OCI-LY3 (cell line): ENCODE results near the gene RRAS2.

Experiments used
- H2AFZ ChIP-seq: fragments of 200-600, 300-600 bp; shearing (Covaris generic); 2 replicates; pipeline ENCODE4 v1.6.0; 2014; ENCODE audit warnings: antibody characterized with exemption, low read depth, low read length
- H3K27ac ChIP-seq: fragments of 200-600, 300-600 bp; sonication (generic); 2 replicates; pipeline ENCODE4 v1.5.1; 2014; ENCODE audit warnings: mild to moderate bottlenecking, low read length, moderate library complexity, mixed read lengths
- H3K27me3 ChIP-seq: fragments of 200-600, 300-600 bp; sonication (generic); 2 replicates; pipeline ENCODE4 v1.6.1; 2014; ENCODE audit warnings: low read depth, low read length, mixed read lengths
- H3K36me3 ChIP-seq: fragments of 200-600, 300-600 bp; sonication (generic); replicated peaks from 2 replicates; pipeline ENCODE3; 2014; ENCODE audit warnings: low read depth, low read length, mixed read lengths
- H3K4me1 ChIP-seq: fragments of 300-600, 200-600 bp; sonication (generic); 2 replicates; pipeline ENCODE4 v1.6.1; 2014; ENCODE audit warnings: low read length, mixed read lengths
- H3K4me2 ChIP-seq: fragments of 200-600, 300-600 bp; sonication (generic); 2 replicates; pipeline ENCODE4 v1.6.1; 2014; ENCODE audit warnings: low read length, mixed read lengths
- H3K4me3 ChIP-seq: fragments of 300-600, 200-600 bp; sonication (generic); 2 replicates; pipeline ENCODE4 v1.5.1; 2014; ENCODE audit warnings: antibody characterized with exemption, mild to moderate bottlenecking, low read length, moderate library complexity
- H3K79me2 ChIP-seq: fragments of 300-600, 200-600 bp; shearing (Covaris generic); 2 replicates; pipeline ENCODE4 v1.6.1; 2014; ENCODE audit warnings: mild to moderate bottlenecking, low read length, mixed read lengths
- H3K9ac ChIP-seq: fragments of 300-600, 200-600 bp; shearing (Covaris generic); 2 replicates; pipeline ENCODE4 v1.6.0; 2014; ENCODE audit warnings: mild to moderate bottlenecking, low read length, moderate library complexity
- H3K9me3 ChIP-seq: fragments of 200-600, 300-600 bp; shearing (Covaris generic); 2 replicates; pipeline ENCODE4 v1.6.1; 2014; ENCODE audit warnings: low read length, mixed read lengths; ENCODE audit not compliant: insufficient read depth
- H4K20me1 ChIP-seq: fragments of 200-600, 300-600 bp; sonication (generic); 2 replicates; pipeline ENCODE4 v1.6.1; 2016; ENCODE audit warnings: low read length, mixed read lengths; ENCODE audit not compliant: insufficient read depth
- EZH2phosphoT487 ChIP-seq: fragments of 200-600 bp; shearing (Covaris generic); IDR thresholded peaks from 2 replicates; pipeline ENCODE4 v1.6.1; 2018; ENCODE audit warnings: antibody characterized with exemption, mixed run types, low read depth
- TF ChIP-seq, protein P1 (sequence below): fragments of 200-600, 300-600 bp; sonication (generic); IDR thresholded peaks from 2 replicates; pipeline ENCODE4 v1.5.1; 2014; ENCODE audit warnings: antibody characterized with exemption, low read length, low read depth

The RRAS2 gene

DNA sequence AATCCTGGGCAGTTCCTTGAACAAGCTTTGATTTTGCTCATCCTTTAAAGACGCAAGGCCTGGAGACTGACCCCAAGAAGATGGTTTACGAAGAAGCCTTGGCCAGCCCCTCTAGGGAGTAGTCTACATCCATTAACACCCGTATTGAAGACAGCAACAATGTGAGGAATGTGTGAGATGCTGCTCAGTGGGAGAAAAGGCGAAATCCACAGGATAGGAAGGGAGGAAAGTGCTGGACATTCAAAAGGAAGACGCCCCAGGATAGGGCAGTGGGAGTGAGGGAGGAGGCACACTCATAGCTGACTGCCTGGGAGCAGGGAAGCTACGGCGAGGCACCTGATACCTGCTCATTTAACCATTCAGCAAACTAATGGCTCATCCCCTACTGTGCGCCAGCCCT is 114.1 kb downstream of the RRAS2 start:
- Histone ChIP-seq H3K4me2 (no peak overlapping the region), H3K4me3 (no peak overlapping the region), H3K9ac (no peak overlapping the region), H3K4me1 (peaks cover 4% of the 10 kb centered on the region), H4K20me1 (no peaks in the 10 kb centered on the region), H2AFZ (no peak overlapping the region), H3K36me3 (no peaks in the 10 kb centered on the region), H3K79me2 (no peaks in the 10 kb centered on the region), H3K27me3 (peaks cover 16% of the 10 kb centered on the region), H3K9me3 (no peaks in the 10 kb centered on the region), H3K27ac (no peak overlapping the region)
- TF ChIP-seq EZH2phosphoT487: no peak
- TF ChIP-seq, protein P1, sequence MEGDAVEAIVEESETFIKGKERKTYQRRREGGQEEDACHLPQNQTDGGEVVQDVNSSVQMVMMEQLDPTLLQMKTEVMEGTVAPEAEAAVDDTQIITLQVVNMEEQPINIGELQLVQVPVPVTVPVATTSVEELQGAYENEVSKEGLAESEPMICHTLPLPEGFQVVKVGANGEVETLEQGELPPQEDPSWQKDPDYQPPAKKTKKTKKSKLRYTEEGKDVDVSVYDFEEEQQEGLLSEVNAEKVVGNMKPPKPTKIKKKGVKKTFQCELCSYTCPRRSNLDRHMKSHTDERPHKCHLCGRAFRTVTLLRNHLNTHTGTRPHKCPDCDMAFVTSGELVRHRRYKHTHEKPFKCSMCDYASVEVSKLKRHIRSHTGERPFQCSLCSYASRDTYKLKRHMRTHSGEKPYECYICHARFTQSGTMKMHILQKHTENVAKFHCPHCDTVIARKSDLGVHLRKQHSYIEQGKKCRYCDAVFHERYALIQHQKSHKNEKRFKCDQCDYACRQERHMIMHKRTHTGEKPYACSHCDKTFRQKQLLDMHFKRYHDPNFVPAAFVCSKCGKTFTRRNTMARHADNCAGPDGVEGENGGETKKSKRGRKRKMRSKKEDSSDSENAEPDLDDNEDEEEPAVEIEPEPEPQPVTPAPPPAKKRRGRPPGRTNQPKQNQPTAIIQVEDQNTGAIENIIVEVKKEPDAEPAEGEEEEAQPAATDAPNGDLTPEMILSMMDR: no peak

DNA sequence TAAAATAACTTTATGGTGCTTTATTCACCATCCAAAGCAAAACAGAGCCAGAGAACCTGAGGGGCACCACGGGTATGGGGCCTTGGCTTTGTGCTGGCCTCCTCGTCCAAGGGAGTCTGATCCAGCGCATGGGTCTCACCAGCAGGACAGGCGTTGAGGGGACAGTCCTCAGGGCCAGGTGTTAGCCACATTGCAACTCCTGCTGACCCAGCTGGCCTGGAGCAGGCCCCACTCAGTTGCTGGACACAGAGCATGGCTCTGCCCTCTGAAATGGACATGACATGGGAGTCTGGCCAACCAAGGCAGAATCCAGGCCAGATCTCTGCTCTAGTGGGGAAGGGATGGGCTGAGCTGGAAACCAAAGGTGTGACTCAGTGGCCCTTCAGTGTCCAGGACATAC is 116.2 kb downstream of the RRAS2 start:
- Histone ChIP-seq H3K79me2 (no peaks in the 10 kb centered on the region), H3K27me3 (peaks cover 5% of the 10 kb centered on the region; the same call in 1 of the 2 replicates), H3K4me3 (no peak overlapping the region), H3K36me3 (no peaks in the 10 kb centered on the region), H3K9me3 (no peaks in the 10 kb centered on the region), H3K9ac (no peak overlapping the region), H3K27ac (no peak overlapping the region), H4K20me1 (no peaks in the 10 kb centered on the region), H3K4me2 (no peak overlapping the region), H3K4me1 (peaks cover 9% of the 10 kb centered on the region), H2AFZ (no peak overlapping the region)
- no peak for TF ChIP-seq EZH2phosphoT487
- TF ChIP-seq, protein P1: no peak

DNA sequence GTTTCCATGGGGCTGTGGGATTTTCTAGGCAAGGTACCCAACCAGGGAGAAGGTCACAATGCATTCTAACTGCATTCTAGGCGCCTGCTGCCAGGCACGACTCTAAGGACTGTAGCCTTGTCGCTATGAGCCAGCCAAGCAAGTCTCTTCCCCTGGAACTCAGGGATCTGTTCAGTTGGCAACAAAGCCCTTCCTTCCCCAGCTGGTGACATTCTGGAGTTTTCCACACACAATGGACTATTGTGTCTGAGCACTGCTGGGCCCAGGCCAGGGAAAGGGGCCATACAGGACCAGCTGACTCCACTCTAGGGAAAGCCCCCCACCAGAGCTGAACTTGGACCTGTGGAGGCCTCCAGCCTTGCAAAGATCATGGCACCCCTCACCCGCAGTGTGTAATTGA is 116.8 kb downstream of the RRAS2 start:
- Histone ChIP-seq H4K20me1 (no peaks in the 10 kb centered on the region), H3K27ac (no peak overlapping the region), H2AFZ (no peak overlapping the region), H3K4me3 (no peak overlapping the region), H3K9me3 (no peaks in the 10 kb centered on the region), H3K27me3 (no peaks in the 10 kb centered on the region), H3K4me1 (peaks cover 15% of the 10 kb centered on the region), H3K9ac (no peak overlapping the region), H3K79me2 (no peaks in the 10 kb centered on the region), H3K36me3 (no peaks in the 10 kb centered on the region), H3K4me2 (no peak overlapping the region)
- TF ChIP-seq, protein P1: no peak
- TF ChIP-seq EZH2phosphoT487: no peak

DNA sequence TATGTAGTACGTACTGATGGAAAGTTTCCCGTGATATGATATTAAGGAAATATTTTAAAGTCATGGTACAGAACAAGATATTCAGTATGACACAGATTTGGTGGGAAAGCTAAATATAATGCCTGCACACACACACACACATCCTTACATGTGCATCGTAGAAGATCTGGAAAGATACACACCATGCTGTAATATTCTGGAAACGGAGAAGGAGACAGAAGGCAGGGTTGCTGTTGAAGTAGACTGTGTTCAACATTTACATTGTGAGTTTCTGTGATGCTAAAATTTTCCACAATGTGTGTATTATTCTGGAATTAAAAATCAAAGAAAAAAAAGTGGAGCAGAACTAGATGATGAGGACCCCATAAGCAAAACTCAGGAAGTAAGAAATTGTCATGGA is 118.0 kb downstream of the RRAS2 start:
- H3K27me3 ChIP-seq: no peaks in the 10 kb centered on the region
- H4K20me1 ChIP-seq: no peaks in the 10 kb centered on the region
- no peak for TF ChIP-seq EZH2phosphoT487
- TF ChIP-seq, protein P1: no peak
- no peaks in the 10 kb centered on the region for H3K79me2 ChIP-seq
- no peak overlapping the region for H3K4me3 ChIP-seq
- H3K27ac ChIP-seq: no peak overlapping the region
- H3K36me3 ChIP-seq: no peaks in the 10 kb centered on the region
- no peak overlapping the region for H3K4me2 ChIP-seq
- H3K9ac ChIP-seq: no peak overlapping the region
- H3K9me3 ChIP-seq: no peaks in the 10 kb centered on the region
- peaks cover 26% of the 10 kb centered on the region for H3K4me1 ChIP-seq
- no peak overlapping the region for H2AFZ ChIP-seq
